GM12864 (cell line): ENCODE results near the gene S1PR1.

Experiments
- DNase-seq: peaks from one replicate; pipeline ENCODE4 v3.0.0-alpha.2; 2011; ENCODE audit warnings: low read depth
- H3K4me3 ChIP-seq: 2 replicates; pipeline ENCODE4 v1.5.1; 2011; ENCODE audit warnings: mild to moderate bottlenecking, low read depth, low read length, control low read depth
- CTCF ChIP-seq: IDR thresholded peaks from 2 replicates; pipeline ENCODE4 v1.5.1; 2011; ENCODE audit warnings: low read depth, mild to moderate bottlenecking, moderate library complexity, low read length, control low read depth, inconsistent platforms; ENCODE audit errors: missing control alignments

S1PR1 gene

GRCh38 chr1:101235216-101235695 lies 1.6 kb upstream of the S1PR1 start:
- TF ChIP-seq CTCF = no peak
- H3K4me3 ChIP-seq = peak overlapping the region; percentile 94
- DNase-seq = no peak

- peak; percentile 95 for DNase-seq
- H3K4me3 ChIP-seq = peak overlapping the region; percentile 94
- TF ChIP-seq CTCF = no peak
Observed at GRCh38 chr1:101235696-101236515, 913 bp upstream of the S1PR1 start.

GRCh38 chr1:101237229-101237837 lies 514 bp downstream of the S1PR1 start:
- TF ChIP-seq CTCF = no peak
- DNase-seq = no peak
- H3K4me3 ChIP-seq = peak overlapping the region; percentile 94

GRCh38 chr1:101238031-101238628 lies 1.3 kb downstream of the S1PR1 start:
- no peak for TF ChIP-seq CTCF
- H3K4me3 ChIP-seq = peak overlapping the region; percentile 94
- no peak for DNase-seq

GRCh38 chr1:101238681-101239094 lies 1.9 kb downstream of the S1PR1 start:
- TF ChIP-seq CTCF = peak; percentile 98
- DNase-seq = no peak
- peak overlapping the region; percentile 94 for H3K4me3 ChIP-seq

GRCh38 chr1:101239095-101240040 lies 2.5 kb downstream of the S1PR1 start:
- TF ChIP-seq CTCF = peak; percentile 5
- no peak for DNase-seq
- H3K4me3 ChIP-seq = peak overlapping the region; percentile 94
